ENCODE results near the gene FGB. TPM values are rescaled to one million over a fixed set of nuclear protein-coding genes. Genes with fewer than 3 reads are reported as not detected.

The FGB gene
- polyA plus RNA-seq (2011; rRNA removed) (169 and 198 TPM in 2 replicates), polyA plus RNA-seq (2017; fragmentation: RNase III; extraction: RNeasy Plus Mini Kit Qiagen cat#74134 plus additional on column Dnase treatment) (7.6 to 13.8 TPM (median 7.8 TPM) in 3 replicates), polyA minus RNA-seq (2011; rRNA and poly(A)+ RNA removed) (60.1 and 77.9 TPM in 2 replicates)
- 16.9 and 23.8 TPM in 2 replicates for polyA plus RNA-seq (2012; cell fraction: cytosol; rRNA removed)
- 16.8 and 20.0 TPM in 2 replicates for polyA plus RNA-seq (2012; cell fraction: nucleus; rRNA removed)

GRCh38 chr4:154562697-154563254, at the start of gene FGB:
FGB (plus strand) TSS chr4:154563011; CDS start chr4:154563019, 8 bp downstream.
- TF ChIP-seq GATA3 (IDR thresholded peaks at IDR 0.05; ENCODE audit: borderline replicate concordance): peak; percentile 25; the same call in 1 of the 2 replicates
- TF ChIP-seq RAD21 (conservative IDR thresholded peaks at IDR 0.05 in 1 of 2, IDR thresholded peaks at IDR 0.05 in 1 of 2): no peak
- Histone ChIP-seq H3K4me2 (peak within 1 kb of the TSS; percentile 64), H3K27ac (peak within 1 kb of the TSS in 1 of 2 experiments; percentile 74; a peak in 3 of 6 replicates), H3K9me3 (no peaks in the 10 kb centered on the region), H3K4me3 (peak within 1 kb of the TSS; percentile 32), H3K4me1 (peaks cover 67% of the 10 kb centered on the region)
- POLR2A ChIA-PET: no interaction called here
- no peak for ATAC-seq
- CTCF ChIA-PET: interaction anchor here (0.8 to 8.8 kb wide), 4 partner anchors 11 to 59 kb away, joined by 3 to 214 read pairs (median 4); partner anchors contain the start of gene FGG
- FAIRE-seq: no peak
- DNase-seq (ENCODE audit: low read depth in 1 of 2, low spot score in 1 of 2): peak in 1 of 2 experiments; percentile 19
- 14% methylated on average over 2 of the region's 2 CpGs for WGBS (ENCODE audit: missing lambda C conversion rate)

- Histone ChIP-seq H3K4me1 (no peaks in the 10 kb centered on the region), H3K27ac (no peak overlapping the region), H3K9me3 (no peaks in the 10 kb centered on the region), H3K4me2 (no peak overlapping the region), H3K4me3 (no peak overlapping the region)
- TF ChIP-seq ESRRA (IDR thresholded peaks at IDR 0.05; ENCODE audit: borderline replicate concordance, low read length) (no peak), RFX5 (IDR thresholded peaks at IDR 0.05) (no peak), HOXB5 (CRISPR knock-in tag; IDR thresholded peaks at IDR 0.05) (no peak), EP300 (IDR thresholded peaks at IDR 0.05) (no peak), POLR2A (IDR thresholded peaks at IDR 0.05; ENCODE audit: low read length) (no peak), RNF2 (IDR thresholded peaks at IDR 0.05; ENCODE audit: borderline replicate concordance, low read depth) (no peak), ZC3H11A (IDR thresholded peaks at IDR 0.05) (no peak), HOXA7 (CRISPR knock-in tag; IDR thresholded peaks at IDR 0.05) (no peak), PHF8 (IDR thresholded peaks at IDR 0.05; ENCODE audit: borderline replicate concordance, low read depth) (no peak), SMC3 (IDR thresholded peaks at IDR 0.05) (no peak), E2F6 (IDR thresholded peaks at IDR 0.05; ENCODE audit: borderline replicate concordance, low read depth) (no peak), HES2 (IDR thresholded peaks at IDR 0.05) (no peak)
- 4% methylated on average over 1 of the region's 1 CpG for WGBS (ENCODE audit: missing lambda C conversion rate)
- CTCF ChIA-PET: interaction anchor here (1.3 to 1.7 kb wide), 2 partner anchors 10 to 36 kb away, joined by 3 read pairs; no protein-coding TSS in a partner anchor
- POLR2A ChIA-PET: no interaction called here
- no peak for ATAC-seq
- no peak for DNase-seq (ENCODE audit: low read depth in 1 of 2, low spot score in 1 of 2)
- no peak for FAIRE-seq
Measured at GRCh38 chr4:154516318-154517029, 46.3 kb upstream of the FGB start.

GRCh38 chr4:154517591-154517990, 45.2 kb upstream of the FGB start:
- Histone ChIP-seq H3K4me1 (no peaks in the 10 kb centered on the region), H3K27ac (no peak overlapping the region), H3K4me2 (no peak overlapping the region), H3K4me3 (no peak overlapping the region), H3K9me3 (no peaks in the 10 kb centered on the region)
- CTCF ChIA-PET: no interaction called here
- WGBS (ENCODE audit: missing lambda C conversion rate): 41% methylated on average over 4 of the region's 4 CpGs
- DNase-seq (ENCODE audit: low read depth in 1 of 2, low spot score in 1 of 2): no peak
- TF ChIP-seq CHD4 (IDR thresholded peaks at IDR 0.05; ENCODE audit: borderline replicate concordance) (no peak), JUNB (IDR thresholded peaks at IDR 0.05) (no peak), POLR2A (IDR thresholded peaks at IDR 0.05; ENCODE audit: low read length) (no peak), NPAS2 (CRISPR knock-in tag; IDR thresholded peaks at IDR 0.05; ENCODE audit: borderline replicate concordance) (no peak), FOSL2 (IDR thresholded peaks at IDR 0.05) (no peak), FOSL2 (CRISPR knock-in tag; IDR thresholded peaks at IDR 0.05) (no peak), BHLHE40 (IDR thresholded peaks at IDR 0.05; ENCODE audit: low read depth, low read length) (no peak), REST (IDR thresholded peaks at IDR 0.05) (no peak), CEBPB (IDR thresholded peaks at IDR 0.05) (no peak), MAX (IDR thresholded peaks at IDR 0.05) (no peak), PBX3 (IDR thresholded peaks at IDR 0.05) (no peak), MYC (IDR thresholded peaks at IDR 0.05; ENCODE audit: borderline replicate concordance, low read length) (no peak), HOXB5 (CRISPR knock-in tag; IDR thresholded peaks at IDR 0.05) (no peak), ZFP36 (IDR thresholded peaks at IDR 0.05; ENCODE audit: borderline replicate concordance, partially characterized antibody) (no peak)
- no peak for FAIRE-seq
- ATAC-seq: no peak
- POLR2A ChIA-PET: no interaction called here

All from A549 (cell line).